ENCODE data around the gene ANKRD13D. TPM values are rescaled to one million over a fixed set of nuclear protein-coding genes. Genes with fewer than 3 reads are reported as not detected.

The ANKRD13D gene
- total RNA-seq, 1 donor from 2014 or later, result 40.8 TPM

- Histone ChIP-seq H3K9me3 (ENCODE audit: insufficient read depth, low read depth, low read length) (no peaks in the 10 kb centered on the region), H4K20me1 (ENCODE audit: insufficient read depth, low read length) (peaks cover 33% of the 10 kb centered on the region), H3K27ac (ENCODE audit: low read depth, low read length) (no peak overlapping the region), H3K4me2 (ENCODE audit: low read length) (no peak overlapping the region), H3K79me2 (ENCODE audit: insufficient read depth, low read length) (peaks cover 7% of the 10 kb centered on the region), H3K4me3 (ENCODE audit: insufficient read depth, low read depth, low read length) (no peak overlapping the region), H3K4me1 (ENCODE audit: insufficient read depth, low read length) (peaks cover 10% of the 10 kb centered on the region), H2AFZ (ENCODE audit: low read depth, low read length) (no peak overlapping the region), H3K27me3 (ENCODE audit: insufficient read depth, low read length) (no peaks in the 10 kb centered on the region), H3K36me3 (ENCODE audit: insufficient read depth, low read length) (peaks cover 2% of the 10 kb centered on the region), H3K9ac (ENCODE audit: low read length) (no peak overlapping the region)
- Mint-ChIP-seq H3K4me1 (ENCODE audit: low read depth, unreplicated experiment) (peaks cover 5% of the 10 kb centered on the region), H3K9me3 (ENCODE audit: unreplicated experiment) (no peaks in the 10 kb centered on the region), H3K36me3 (ENCODE audit: low read depth, unreplicated experiment) (peaks cover 17% of the 10 kb centered on the region), H3K27me3 (ENCODE audit: low read depth, unreplicated experiment) (peaks cover 2% of the 10 kb centered on the region), H3K4me3 (ENCODE audit: unreplicated experiment) (no peak overlapping the region), H3K27ac (ENCODE audit: unreplicated experiment) (no peak overlapping the region)
- FAIRE-seq (no peak), DNase-seq (ENCODE audit: low read depth) (no peak)
- TF ChIP-seq EZH2 (IDR thresholded peaks at IDR 0.05; ENCODE audit: insufficient read depth, low read length) (no peak), CTCF (IDR thresholded peaks at IDR 0.05; ENCODE audit: insufficient read depth, low read depth, low read length) (no peak)
Observed at GRCh38 chr11:67301313-67301921, 12.3 kb downstream of the ANKRD13D start.

GRCh38 chr11:67301951-67302516 is 12.9 kb downstream of the ANKRD13D start:
- Mint-ChIP-seq H3K27me3 (ENCODE audit: low read depth, unreplicated experiment) (peaks cover 2% of the 10 kb centered on the region), H3K27ac (ENCODE audit: unreplicated experiment) (peak overlapping the region; percentile 18), H3K4me1 (ENCODE audit: low read depth, unreplicated experiment) (peaks cover 5% of the 10 kb centered on the region), H3K36me3 (ENCODE audit: low read depth, unreplicated experiment) (peaks cover 12% of the 10 kb centered on the region), H3K4me3 (ENCODE audit: unreplicated experiment) (peak overlapping the region; percentile 71), H3K9me3 (ENCODE audit: unreplicated experiment) (no peaks in the 10 kb centered on the region)
- H2AFZ ChIP-seq (ENCODE audit: low read depth, low read length), result no peak overlapping the region
- DNase-seq (ENCODE audit: low read depth), result no peak
- peaks cover 2% of the 10 kb centered on the region for H3K36me3 ChIP-seq (ENCODE audit: insufficient read depth, low read length)
- H3K27ac ChIP-seq (ENCODE audit: low read depth, low read length), result no peak overlapping the region
- no peak overlapping the region for H3K4me3 ChIP-seq (ENCODE audit: insufficient read depth, low read depth, low read length)
- H3K27me3 ChIP-seq (ENCODE audit: insufficient read depth, low read length), result no peaks in the 10 kb centered on the region
- no peak overlapping the region for H3K9ac ChIP-seq (ENCODE audit: low read length)
- peaks cover 33% of the 10 kb centered on the region for H4K20me1 ChIP-seq (ENCODE audit: insufficient read depth, low read length)
- H3K9me3 ChIP-seq (ENCODE audit: insufficient read depth, low read depth, low read length), result no peaks in the 10 kb centered on the region
- H3K79me2 ChIP-seq (ENCODE audit: insufficient read depth, low read length), result peaks cover 1% of the 10 kb centered on the region
- H3K4me1 ChIP-seq (ENCODE audit: insufficient read depth, low read length), result peaks cover 10% of the 10 kb centered on the region
- no peak for FAIRE-seq
- TF ChIP-seq EZH2 (IDR thresholded peaks at IDR 0.05; ENCODE audit: insufficient read depth, low read length), result no peak
- TF ChIP-seq CTCF (IDR thresholded peaks at IDR 0.05; ENCODE audit: insufficient read depth, low read depth, low read length), result no peak
- peak overlapping the region; percentile 93 for H3K4me2 ChIP-seq (ENCODE audit: low read length)

GRCh38 chr11:67302571-67303131 is 13.5 kb downstream of the ANKRD13D start:
- H3K79me2 ChIP-seq (ENCODE audit: insufficient read depth, low read length), result no peaks in the 10 kb centered on the region
- Mint-ChIP-seq H3K36me3 (ENCODE audit: low read depth, unreplicated experiment) (peaks cover 11% of the 10 kb centered on the region), H3K9me3 (ENCODE audit: unreplicated experiment) (no peaks in the 10 kb centered on the region), H3K4me1 (ENCODE audit: low read depth, unreplicated experiment) (peaks cover 5% of the 10 kb centered on the region), H3K4me3 (ENCODE audit: unreplicated experiment) (peak overlapping the region; percentile 71), H3K27ac (ENCODE audit: unreplicated experiment) (peak overlapping the region; percentile 18), H3K27me3 (ENCODE audit: low read depth, unreplicated experiment) (peaks cover 2% of the 10 kb centered on the region)
- H3K36me3 ChIP-seq (ENCODE audit: insufficient read depth, low read length), result peaks cover 2% of the 10 kb centered on the region
- peak overlapping the region; percentile 72 for H3K4me3 ChIP-seq (ENCODE audit: insufficient read depth, low read depth, low read length)
- H3K9me3 ChIP-seq (ENCODE audit: insufficient read depth, low read depth, low read length), result no peaks in the 10 kb centered on the region
- no peak overlapping the region for H3K27ac ChIP-seq (ENCODE audit: low read depth, low read length)
- DNase-seq (ENCODE audit: low read depth) (no peak), FAIRE-seq (no peak)
- H3K4me2 ChIP-seq (ENCODE audit: low read length), result peak overlapping the region; percentile 93
- TF ChIP-seq EZH2 (IDR thresholded peaks at IDR 0.05; ENCODE audit: insufficient read depth, low read length) (no peak), CTCF (IDR thresholded peaks at IDR 0.05; ENCODE audit: insufficient read depth, low read depth, low read length) (no peak)
- peak overlapping the region; percentile 76 for H3K9ac ChIP-seq (ENCODE audit: low read length)
- no peaks in the 10 kb centered on the region for H3K27me3 ChIP-seq (ENCODE audit: insufficient read depth, low read length)
- peaks cover 10% of the 10 kb centered on the region for H3K4me1 ChIP-seq (ENCODE audit: insufficient read depth, low read length)
- H2AFZ ChIP-seq (ENCODE audit: low read depth, low read length), result no peak overlapping the region
- peaks cover 33% of the 10 kb centered on the region for H4K20me1 ChIP-seq (ENCODE audit: insufficient read depth, low read length)

Measured in astrocyte (in vitro differentiated cells and primary cell).